IMR-90 (cell line): ENCODE results near the gene ERVFRD-1. TPM values are rescaled to one million over a fixed set of nuclear protein-coding genes. Genes with fewer than 3 reads are reported as not detected.

ENCODE experiments used
- ATAC-seq: fragments of 200-7000 bp; cut with Tn5 transposase; 2 replicates; pipeline ENCODE4 v1.9.1; 2020; ENCODE audit warnings: low read depth, mild to moderate bottlenecking, moderate library complexity
- BruUV-seq: library from RNA; stranded (reverse); fragments of 400-500 nt; replicated peaks from 2 replicates; lab custom pipeline; 2021; lab: Mats Ljungman, UMichigan
- CTCF ChIA-PET: fragments of 300-600 bp; formaldehyde crosslinking; extraction: SDS; loops from one replicate; lab custom pipeline; 2021; ENCODE audit warnings: antibody characterized with exemption; lab: Yijun Ruan, JAX
- POLR2A ChIA-PET: fragments of 300-600 bp; sonication (Branson Sonifier 250); formaldehyde crosslinking; loops from one replicate; lab custom pipeline; 2022; ENCODE audit warnings: antibody characterized with exemption; ENCODE audit not compliant: unreplicated experiment; lab: Charles Lee
- DNase-seq: peaks from one replicate; pipeline ENCODE4 v3.0.0; 2013
- H2AFZ ChIP-seq: replicated peaks from 2 replicates; pipeline ENCODE3; 2013; ENCODE audit warnings: low read length, mild to moderate bottlenecking; ENCODE audit not compliant: poor library complexity
- H2AK5ac ChIP-seq: 2 replicates; pipeline ENCODE4 v1.6.1; 2013; ENCODE audit warnings: low read depth, low read length, inconsistent platforms
- H2AK9ac ChIP-seq: replicated peaks from 2 replicates; pipeline ENCODE3; 2013; ENCODE audit warnings: mild to moderate bottlenecking, low read depth, low read length, moderate library complexity; ENCODE audit not compliant: poor library complexity
- H2BK120ac ChIP-seq: 2 replicates; pipeline ENCODE4 v1.6.1; 2013; ENCODE audit warnings: low read depth, low read length, inconsistent platforms
- H2BK15ac ChIP-seq: 3 replicates; pipeline ENCODE4 v1.6.1; 2013; ENCODE audit warnings: low read depth, low read length, inconsistent platforms
- H2BK20ac ChIP-seq: 2 replicates; pipeline ENCODE4 v1.6.1; 2013; ENCODE audit warnings: low read depth, mild to moderate bottlenecking, inconsistent platforms, low read length, moderate library complexity
- H2BK5ac ChIP-seq: 2 replicates; pipeline ENCODE4 v1.6.1; 2013; ENCODE audit warnings: mild to moderate bottlenecking, low read depth, low read length, inconsistent platforms; ENCODE audit not compliant: poor library complexity, severe bottlenecking
- H3K14ac ChIP-seq: replicated peaks from 2 replicates; pipeline ENCODE4 v1.6.1; 2013; ENCODE audit warnings: low read depth, low read length, inconsistent platforms
- H3K18ac ChIP-seq: 2 replicates; pipeline ENCODE4 v1.6.1; 2013; ENCODE audit warnings: low read depth, low read length, control low read depth
- H3K23ac ChIP-seq: 2 replicates; pipeline ENCODE4 v1.6.1; 2013; ENCODE audit warnings: low read depth, low read length, inconsistent platforms
- H3K27ac ChIP-seq: 2 replicates; pipeline ENCODE4 v1.5.1; 2013; ENCODE audit warnings: mild to moderate bottlenecking, control low read depth, low read length; ENCODE audit not compliant: insufficient read depth
- H3K27me3 ChIP-seq: 2 replicates; pipeline ENCODE4 v1.6.1; 2013; ENCODE audit warnings: low read length; ENCODE audit not compliant: control insufficient read depth, insufficient read depth
- H3K36me3 ChIP-seq: 2 replicates; pipeline ENCODE4 v1.6.1; 2013; ENCODE audit warnings: low read length, mixed read lengths; ENCODE audit not compliant: control insufficient read depth, insufficient read depth
- H3K4ac ChIP-seq: 2 replicates; pipeline ENCODE4 v1.6.1; 2013; ENCODE audit warnings: low read depth, low read length, inconsistent platforms
- H3K4me1 ChIP-seq: 2 replicates; pipeline ENCODE4 v1.6.1; 2013; ENCODE audit warnings: low read length, mixed read lengths; ENCODE audit not compliant: control insufficient read depth, insufficient read depth
- H3K4me2 ChIP-seq: 2 replicates; pipeline ENCODE4 v1.6.1; 2013; ENCODE audit warnings: low read depth, mild to moderate bottlenecking, control low read depth, low read length, moderate library complexity
- H3K4me3 ChIP-seq: 2 replicates; pipeline ENCODE4 v1.5.1; 2013; ENCODE audit warnings: low read depth, mild to moderate bottlenecking, control low read depth, low read length, moderate library complexity; ENCODE audit not compliant: insufficient read depth
- H3K56ac ChIP-seq: 2 replicates; pipeline ENCODE4 v1.6.1; 2013; ENCODE audit warnings: low read length, inconsistent platforms; ENCODE audit not compliant: insufficient read depth; ENCODE audit errors: extremely low read depth
- H3K79me1 ChIP-seq, 2 experiments: 2 replicates each; pipeline ENCODE4 v1.6.1; 2013; ENCODE audit warnings: low read length in 2 of 2, inconsistent platforms in 1 of 2, low read depth in 1 of 2
- H3K9ac ChIP-seq: 2 replicates; pipeline ENCODE4 v1.6.1; 2013; ENCODE audit warnings: low read depth, low read length, control low read depth
- H3K9me1 ChIP-seq: 2 replicates; pipeline ENCODE4 v1.6.1; 2013; ENCODE audit warnings: low read length, inconsistent platforms; ENCODE audit not compliant: insufficient read depth
- H3K9me3 ChIP-seq: 2 replicates; pipeline ENCODE4 v1.6.1; 2013; ENCODE audit warnings: low read length; ENCODE audit not compliant: control insufficient read depth, insufficient read depth
- H4K20me1 ChIP-seq: 2 replicates; pipeline ENCODE4 v1.6.1; 2013; ENCODE audit warnings: low read length, inconsistent platforms; ENCODE audit not compliant: insufficient read depth
- H4K5ac ChIP-seq: 2 replicates; pipeline ENCODE4 v1.6.1; 2013; ENCODE audit warnings: mild to moderate bottlenecking, low read depth, low read length, control low read depth
- H4K8ac ChIP-seq, 2 experiments: 2 replicates each; pipeline ENCODE4 v1.6.1; 2013; ENCODE audit warnings: low read depth in 2 of 2, low read length in 2 of 2, control low read depth in 1 of 2, inconsistent platforms in 1 of 2
- H4K91ac ChIP-seq: 2 replicates; pipeline ENCODE4 v1.6.1; 2013; ENCODE audit warnings: low read depth, low read length, inconsistent platforms; ENCODE audit not compliant: insufficient read depth
- BHLHE40 ChIP-seq: fragments of 150-350 bp; IDR thresholded peaks from 2 replicates; pipeline ENCODE4 v1.6.1; 2016; ENCODE audit warnings: mild to moderate bottlenecking, low read depth, low read length
- CEBPB ChIP-seq: IDR thresholded peaks from 2 replicates; pipeline ENCODE4 v1.6.1; 2012; ENCODE audit warnings: low read depth, low read length, improper control_type of control experiment
- CHD1 ChIP-seq: IDR thresholded peaks from 2 replicates; pipeline ENCODE4 v1.6.1; 2012; ENCODE audit warnings: low read depth, low read length, improper control_type of control experiment
- CTCF ChIP-seq: conservative IDR thresholded peaks from 2 replicates; pipeline ENCODE4 v1.5.1; 2012; ENCODE audit warnings: mild to moderate bottlenecking, low read depth, low read length, improper control_type of control experiment
- ELK1 ChIP-seq: fragments of 150-350 bp; IDR thresholded peaks from 2 replicates; pipeline ENCODE4 v1.6.1; 2016; ENCODE audit warnings: low read depth, mild to moderate bottlenecking, low read length, moderate library complexity, borderline replicate concordance
- FOS ChIP-seq: fragments of 150-350 bp; IDR thresholded peaks from 2 replicates; pipeline ENCODE4 v1.6.1; 2016; ENCODE audit warnings: low read depth, low read length
- MAFK ChIP-seq: IDR thresholded peaks from 2 replicates; pipeline ENCODE4 v1.6.1; 2012; ENCODE audit warnings: low read depth, low read length, improper control_type of control experiment
- MAZ ChIP-seq: IDR thresholded peaks from 2 replicates; pipeline ENCODE4 v1.6.1; 2012; ENCODE audit warnings: low read depth, mild to moderate bottlenecking, low read length, improper control_type of control experiment, moderate library complexity, borderline replicate concordance
- MXI1 ChIP-seq: IDR thresholded peaks from 2 replicates; pipeline ENCODE4 v1.6.1; 2012; ENCODE audit warnings: low read depth, mild to moderate bottlenecking, low read length, moderate library complexity, borderline replicate concordance
- NFE2L2 ChIP-seq: fragments of 150-350 bp; IDR thresholded peaks from 2 replicates; pipeline ENCODE4 v1.6.1; 2016; ENCODE audit warnings: low read depth, mild to moderate bottlenecking, low read length
- POLR2A ChIP-seq: IDR thresholded peaks from 2 replicates; pipeline ENCODE4 v1.6.1; 2012; ENCODE audit warnings: mild to moderate bottlenecking, low read depth, low read length
- RAD21 ChIP-seq: IDR thresholded peaks from 2 replicates; pipeline ENCODE4 v1.6.1; 2012; ENCODE audit warnings: low read length, improper control_type of control experiment
- RCOR1 ChIP-seq: IDR thresholded peaks from 2 replicates; pipeline ENCODE4 v1.6.1; 2012; ENCODE audit warnings: mild to moderate bottlenecking, low read length, improper control_type of control experiment; ENCODE audit not compliant: insufficient replicate concordance
- RFX5 ChIP-seq: IDR thresholded peaks from 2 replicates; pipeline ENCODE4 v1.8.0; 2012; ENCODE audit warnings: low read depth, mild to moderate bottlenecking, low read length, moderate library complexity
- SMC3 ChIP-seq: fragments of 150-350 bp; IDR thresholded peaks from 2 replicates; pipeline ENCODE4 v1.6.1; 2016; ENCODE audit warnings: low read depth, mild to moderate bottlenecking, antibody characterized with exemption, low read length, moderate library complexity
- WGBS, 2 experiments: methylation state at CpG; one replicate each; pipeline versions ENCODE4 v1.1.5 to v1.1.7; 2013; ENCODE audit warnings: missing lambda C conversion rate in 2 of 2; ENCODE audit not compliant: insufficient read length in 1 of 2; ENCODE audit errors: extremely low coverage in 2 of 2; 5-methylcytosine and 5-hydroxymethylcytosine counted together
- dilution Hi-C: fragments of 300-500 bp; cut with HindIII; formaldehyde crosslinking; loops from one replicate; pipeline ENCODE4 v1.14.3; 2018; ENCODE audit warnings: low sequenced_read_pairs; ENCODE audit not compliant: unreplicated experiment
- in situ Hi-C: fragments of 300-500 bp; cut with MboI; formaldehyde crosslinking; loops from 3 replicates; pipeline ENCODE4 v1.14.3; 2019; ENCODE audit warnings: low sequenced_read_pairs, inconsistent platforms, mixed read lengths
- intact Hi-C: fragments of 100-400 bp; cut with micrococcal nuclease; formaldehyde crosslinking; loops from 2 replicates; pipeline ENCODE4 v1.10.0; 2022
- polyA plus RNA-seq, 3 experiments: library from polyadenylated mRNA; depleted of rRNA; stranded (reverse); fragments of >200 nt; gene quantifications; 2 replicates each; pipeline ENCODE4 v1.2.3, GENCODE V29; 2012; ENCODE audit warnings: low replicate concordance in 1 of 3
- total RNA-seq: library from RNA; depleted of rRNA; stranded (reverse); fragments of >200 nt; gene quantifications from 2 replicates; pipeline ENCODE4 v1.2.3, GENCODE V29; 2012

The ERVFRD-1 gene
- total and polyA plus RNA-seq, 2 of the 4 experiments (the other 2 are of a cell fraction), result not detected

- Histone ChIP-seq H3K9ac (no peak overlapping the region), H2BK120ac (no peak overlapping the region), H2AFZ (no peak overlapping the region), H4K8ac (no peak overlapping the region), H3K4me2 (no peak overlapping the region), H3K4ac (no peak overlapping the region), H3K4me3 (no peak overlapping the region), H3K4me1 (peaks cover 3% of the 10 kb centered on the region; the same call in 1 of the 2 replicates), H3K79me1 (peaks cover 0 to 7% of the 10 kb centered on the region in 2 experiments; a peak in 1 of 4 replicates), H3K27ac (no peak overlapping the region), H3K9me1 (peaks cover 11% of the 10 kb centered on the region), H2BK20ac (no peak overlapping the region), H4K91ac (no peak overlapping the region), H3K27me3 (no peaks in the 10 kb centered on the region), H2AK9ac (no peak overlapping the region), H3K18ac (no peak overlapping the region), H3K56ac (no peak overlapping the region), H3K9me3 (no peaks in the 10 kb centered on the region), H3K36me3 (no peaks in the 10 kb centered on the region), H4K5ac (no peak overlapping the region), H3K14ac (no peak overlapping the region), H2BK5ac (no peak overlapping the region), H2BK15ac (no peak overlapping the region), H4K20me1 (no peaks in the 10 kb centered on the region), H2AK5ac (no peak overlapping the region), H3K23ac (no peak overlapping the region)
- DNase-seq (no peak), ATAC-seq (no peak)
- no TSS peak for BruUV-seq
- ChIA-PET CTCF (interaction anchor here (0.6 to 1.4 kb wide), 2 partner anchors 11 to 402 kb away, joined by 3 to 4 read pairs; no protein-coding TSS in a partner anchor), POLR2A (no interaction called here)
- in situ Hi-C loops (no loop called here), intact Hi-C loops (no loop called here), dilution Hi-C loops (no loop called here)
- WGBS, 2 experiments, result no CpG with 5 or more reads among the region's 3 CpGs
- TF ChIP-seq BHLHE40 (no peak), MAZ (no peak), SMC3 (no peak), RCOR1 (no peak), CEBPB (no peak), CTCF (no peak), MAFK (no peak), ELK1 (no peak), FOS (no peak), NFE2L2 (no peak), RAD21 (no peak), POLR2A (no peak), RFX5 (no peak), MXI1 (no peak), CHD1 (no peak)
Observed at GRCh38 chr6:11080296-11080695, 31.2 kb downstream of the ERVFRD-1 start.
